Activated CD4-positive, alpha-beta T cell treated with anti-CD3 and anti-CD28 coated beads, Interleukin-2, amount 50 U/mL, for 24 hours (primary cell): ENCODE measurements around the gene RC3H2.
"Not testable (repeated sequence)": the region's sequence is repeated elsewhere in the genome, so short reads cannot be mapped to it uniquely, and the experiment has no call there.

Source experiments
- DNase-seq, 2 donors: peaks; one replicate each; pipeline ENCODE4 v3.0.0-alpha.2; 2020; ENCODE audit warnings: low read depth in 1 of 2, low spot score in 1 of 2

Gene RC3H2

DNA sequence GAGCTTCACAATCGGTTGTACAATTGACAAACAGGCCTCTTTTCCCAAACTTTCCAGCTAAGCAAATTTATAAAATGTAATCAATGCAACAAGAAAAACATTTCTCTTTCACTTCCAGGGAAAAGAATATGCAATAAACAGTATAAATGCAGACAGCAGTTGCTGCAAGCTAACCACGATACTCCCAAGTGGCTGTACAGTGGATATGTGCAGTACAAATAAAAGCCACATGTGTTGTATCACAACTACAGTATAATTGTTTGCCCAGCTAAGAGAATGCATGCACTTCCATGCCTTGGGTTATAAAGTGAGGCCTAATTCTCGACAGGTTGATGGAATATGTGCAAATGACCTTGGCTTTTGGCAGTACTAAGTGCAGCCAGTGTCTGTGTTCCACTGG, 60.0 kb downstream of the RC3H2 start:
- DNase-seq = no peak

DNA sequence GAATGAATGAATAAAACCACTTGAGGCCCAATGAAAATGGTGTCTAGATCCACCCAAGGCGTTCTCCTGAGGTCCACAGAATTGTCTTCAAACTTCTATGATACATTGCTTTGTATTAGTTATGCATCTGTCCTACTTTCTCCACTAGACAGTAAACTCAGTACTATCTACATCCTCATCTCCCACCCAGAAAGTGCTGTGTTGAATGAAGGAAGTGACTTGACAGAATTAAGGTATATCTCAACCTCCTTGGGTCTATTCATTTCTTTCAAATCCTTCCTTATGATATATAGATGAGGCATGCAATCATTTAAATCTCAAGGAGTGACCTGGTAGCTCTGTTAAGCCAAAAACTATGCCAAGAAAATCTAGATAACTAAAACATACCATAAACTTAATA, 61.0 kb downstream of the RC3H2 start:
- no peak for DNase-seq

DNA sequence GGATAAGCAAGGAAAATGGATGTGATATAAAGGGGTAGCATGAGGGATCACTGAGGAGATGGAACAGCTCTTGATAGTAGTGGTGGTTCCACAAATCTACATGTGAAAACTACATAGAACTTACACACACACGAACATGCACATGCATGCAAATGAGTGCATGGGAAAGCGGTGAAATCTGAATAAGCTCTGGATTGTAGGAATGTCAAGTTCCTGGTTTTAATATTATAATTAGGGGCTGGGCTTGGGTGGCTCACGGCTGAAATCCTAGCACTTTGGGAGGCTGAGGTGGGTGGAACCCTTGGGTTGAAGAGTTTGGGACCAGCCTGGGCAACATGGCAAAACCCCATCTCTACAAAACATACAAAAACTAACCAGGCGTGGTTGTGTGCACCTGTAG, 63.7 kb downstream of the RC3H2 start:
- DNase-seq = no peak

DNA sequence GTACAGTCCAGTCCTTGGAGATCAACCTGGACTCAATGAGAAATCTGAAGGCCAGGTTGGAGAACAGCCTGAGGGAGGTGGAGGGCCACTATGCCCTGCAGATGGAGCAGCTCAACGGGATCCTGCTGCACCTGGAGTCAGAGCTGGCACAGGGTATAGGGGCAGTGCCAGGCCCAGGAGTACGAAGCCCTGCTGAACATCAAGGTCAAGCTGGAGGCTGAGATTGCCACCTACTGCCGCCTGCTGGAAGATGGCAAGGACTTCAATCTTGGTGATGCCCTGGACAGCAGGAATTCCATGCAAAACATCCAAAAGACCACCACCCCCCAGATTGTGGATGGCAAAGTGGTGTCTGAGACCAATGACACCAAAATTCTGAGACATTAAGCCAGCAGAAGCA, 66.7 kb downstream of the RC3H2 start:
- DNase-seq = not testable (repeated sequence)

DNA sequence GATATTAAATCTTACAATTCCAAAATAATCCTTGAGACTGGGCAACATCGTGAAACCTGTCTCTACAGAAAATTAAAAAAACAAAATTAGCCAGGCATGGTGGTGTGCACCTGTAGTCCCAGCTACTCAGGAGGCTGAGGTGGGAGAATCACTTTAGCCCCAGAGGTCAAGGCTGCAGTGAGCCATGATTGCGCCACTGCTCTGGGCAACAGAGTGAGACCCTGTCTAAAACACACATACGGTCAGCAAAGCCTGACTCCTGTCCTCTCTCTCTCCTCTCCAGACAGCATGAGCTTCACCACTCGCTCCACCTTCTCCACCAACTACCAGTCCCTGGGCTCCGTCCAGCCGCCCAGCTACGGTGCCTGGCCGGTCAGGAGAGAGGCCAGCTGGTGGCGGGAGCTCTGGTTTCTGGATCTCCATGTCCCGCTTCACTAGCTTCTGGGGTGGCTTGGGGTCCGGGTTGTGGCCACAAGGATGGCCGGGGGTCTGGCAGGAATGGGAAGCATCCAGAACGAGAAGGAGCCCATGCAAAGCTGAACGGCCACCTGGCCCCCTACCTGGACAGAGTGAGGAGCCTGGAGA, 67.8 kb downstream of the RC3H2 start:
- DNase-seq = no peak

DNA sequence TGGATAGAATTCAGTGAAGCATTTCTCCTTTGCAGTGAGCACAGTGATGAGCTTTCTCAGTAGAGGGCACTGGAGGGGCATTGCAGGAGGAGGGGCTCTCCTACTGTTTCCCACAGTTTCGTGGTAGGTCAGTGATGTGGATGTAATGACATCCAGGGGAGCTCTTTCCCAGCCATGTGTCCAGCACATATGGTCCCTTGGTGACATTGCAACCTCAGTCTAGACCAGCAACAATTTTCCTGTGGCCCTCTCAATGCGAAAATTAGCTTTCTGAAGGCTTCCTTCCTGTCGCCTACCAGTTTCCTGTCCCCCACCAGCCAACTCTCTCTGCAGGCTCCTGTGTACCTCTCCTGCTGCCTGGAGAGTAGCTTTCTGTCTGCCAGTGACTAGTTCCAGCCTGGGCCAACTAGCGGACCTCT, 69.8 kb downstream of the RC3H2 start:
- no peak for DNase-seq

DNA sequence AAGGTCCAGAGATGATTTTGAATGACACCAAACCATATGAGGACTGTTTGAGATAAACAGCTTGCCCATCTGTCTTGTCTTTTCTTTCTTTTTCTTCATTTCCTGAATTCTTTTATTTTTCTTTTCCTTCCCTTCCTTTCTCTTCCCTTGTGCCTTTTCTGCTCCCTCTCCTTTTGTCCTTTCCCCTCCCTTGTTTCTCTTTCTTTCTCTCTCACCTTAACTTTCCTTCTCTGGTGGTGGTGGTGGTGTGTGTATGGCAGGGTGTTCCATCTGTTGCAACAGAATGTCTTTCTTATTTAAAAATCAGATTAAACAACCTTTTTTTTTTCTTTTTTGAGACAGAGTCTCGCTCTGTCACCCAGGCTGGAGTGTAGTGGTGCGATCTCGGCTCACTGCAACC, 73.0 kb downstream of the RC3H2 start:
- no peak for DNase-seq

DNA sequence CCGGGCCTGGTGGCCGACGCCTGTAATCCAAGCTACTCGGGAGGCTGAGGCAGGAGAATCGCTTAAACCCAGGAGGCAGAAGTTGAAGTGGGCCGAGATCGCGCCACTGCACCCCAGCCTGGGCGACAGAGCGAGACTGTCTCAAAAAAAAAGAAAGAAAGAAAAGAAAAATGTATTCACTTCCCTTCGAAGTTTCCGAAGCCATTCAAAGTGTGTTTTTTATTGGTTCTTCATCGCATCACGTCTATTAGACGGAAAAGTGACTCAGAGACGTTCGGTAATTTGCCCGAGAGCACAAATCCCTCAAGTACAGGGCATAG, 76.2 kb downstream of the RC3H2 start:
- DNase-seq = not testable (repeated sequence)

DNA sequence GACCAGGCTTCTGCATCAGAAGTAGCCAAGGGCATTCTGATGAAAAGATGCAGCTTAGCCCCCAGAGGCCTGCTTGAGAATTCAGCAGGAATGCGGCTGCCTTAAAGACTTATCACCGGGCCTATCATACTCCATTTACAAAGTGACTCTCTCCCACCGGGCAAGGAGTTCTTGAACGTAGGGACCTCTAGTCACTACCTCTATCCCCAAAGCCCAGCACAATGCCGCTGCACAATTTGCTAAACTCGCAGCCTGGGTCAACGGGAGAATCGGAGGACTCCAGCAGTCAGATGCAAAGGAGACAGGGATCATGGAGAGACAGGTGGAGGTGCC, 77.4 kb downstream of the RC3H2 start:
- no peak for DNase-seq

DNA sequence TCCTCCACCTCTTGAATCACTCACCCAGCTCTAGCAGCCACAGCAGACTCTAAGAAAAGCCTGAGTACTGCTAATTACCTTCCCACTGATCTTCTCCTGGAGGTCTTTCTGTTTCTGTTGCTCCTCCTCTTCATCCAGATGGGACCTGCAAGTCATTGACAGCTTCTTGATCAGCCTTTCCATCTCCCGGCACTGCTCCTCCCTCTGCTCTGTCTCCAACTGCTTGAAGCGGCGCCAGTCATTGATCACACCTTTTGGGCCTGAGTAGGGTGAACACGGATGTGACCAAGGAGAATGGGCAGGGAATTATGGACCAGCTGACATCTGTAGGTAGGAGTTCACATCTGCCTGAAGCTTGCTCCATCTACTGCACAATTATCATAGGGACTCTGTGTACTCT, 82.2 kb downstream of the RC3H2 start:
- no peak for DNase-seq

DNA sequence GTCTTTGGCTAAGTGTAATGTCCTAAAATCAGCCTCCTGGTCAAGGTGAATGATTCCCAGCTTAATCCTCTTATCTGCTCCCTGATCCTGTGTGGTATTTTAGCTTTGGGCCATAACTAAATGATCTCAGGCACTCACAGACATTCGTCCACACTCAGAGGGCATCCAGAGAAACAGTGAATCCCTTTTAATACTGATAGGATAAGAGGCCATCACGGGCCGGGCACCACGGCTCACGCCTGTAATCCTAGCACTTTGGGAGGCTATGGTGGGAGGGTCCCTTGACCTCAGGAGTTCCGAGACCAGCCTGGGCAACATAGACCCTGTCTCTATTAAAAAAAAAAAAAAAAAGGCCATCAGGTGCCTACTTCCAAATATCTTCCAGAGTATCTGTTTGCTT, 83.1 kb downstream of the RC3H2 start:
- DNase-seq = no peak

DNA sequence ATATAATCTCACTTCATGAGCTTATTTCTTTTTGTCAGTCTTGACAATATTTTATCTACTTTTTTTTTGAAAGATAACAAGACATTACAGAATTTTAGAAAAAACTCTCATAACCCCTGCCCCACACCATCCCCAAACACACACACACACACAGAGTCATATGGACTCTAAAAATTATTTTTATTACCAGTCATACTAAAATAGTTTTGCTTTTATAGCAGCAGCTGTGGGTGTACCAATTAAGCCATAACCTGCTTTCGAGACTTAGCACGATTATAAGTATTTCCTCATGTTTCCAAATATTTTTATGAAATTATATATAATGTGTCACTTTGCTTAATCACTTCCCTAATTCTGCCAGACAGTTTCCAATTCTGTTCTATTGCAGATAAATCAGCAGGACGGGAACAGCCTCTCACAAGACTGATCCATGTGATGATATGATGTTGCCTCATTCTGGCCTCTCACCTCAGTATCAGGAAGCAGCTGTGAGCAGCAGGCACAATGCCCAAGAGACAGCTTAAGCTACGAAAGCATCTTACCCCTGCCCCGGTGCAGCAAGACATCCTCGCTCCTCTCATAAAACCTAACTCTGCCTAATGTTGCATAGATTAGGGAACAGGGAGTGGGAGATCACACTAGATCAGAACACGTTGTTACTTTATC, 83.7 kb downstream of the RC3H2 start:
- no peak for DNase-seq

DNA sequence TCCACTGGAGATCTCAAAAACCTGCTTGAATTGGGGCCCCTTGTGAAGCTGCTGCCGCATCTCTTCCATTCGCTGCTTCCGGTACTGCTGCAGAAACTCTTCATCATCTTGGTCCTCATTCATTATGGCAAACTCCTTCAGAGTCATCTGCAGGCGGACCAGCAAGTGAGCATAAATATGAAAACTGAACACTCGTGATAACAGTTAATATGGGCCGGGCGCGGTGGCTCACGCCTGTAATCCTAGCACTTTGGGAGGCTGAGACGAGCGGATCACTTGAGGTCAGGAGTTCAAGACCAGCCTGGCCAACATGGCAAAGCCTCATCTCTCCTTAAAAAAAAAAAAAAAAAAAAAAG, 84.7 kb downstream of the RC3H2 start:
- no peak for DNase-seq

DNA sequence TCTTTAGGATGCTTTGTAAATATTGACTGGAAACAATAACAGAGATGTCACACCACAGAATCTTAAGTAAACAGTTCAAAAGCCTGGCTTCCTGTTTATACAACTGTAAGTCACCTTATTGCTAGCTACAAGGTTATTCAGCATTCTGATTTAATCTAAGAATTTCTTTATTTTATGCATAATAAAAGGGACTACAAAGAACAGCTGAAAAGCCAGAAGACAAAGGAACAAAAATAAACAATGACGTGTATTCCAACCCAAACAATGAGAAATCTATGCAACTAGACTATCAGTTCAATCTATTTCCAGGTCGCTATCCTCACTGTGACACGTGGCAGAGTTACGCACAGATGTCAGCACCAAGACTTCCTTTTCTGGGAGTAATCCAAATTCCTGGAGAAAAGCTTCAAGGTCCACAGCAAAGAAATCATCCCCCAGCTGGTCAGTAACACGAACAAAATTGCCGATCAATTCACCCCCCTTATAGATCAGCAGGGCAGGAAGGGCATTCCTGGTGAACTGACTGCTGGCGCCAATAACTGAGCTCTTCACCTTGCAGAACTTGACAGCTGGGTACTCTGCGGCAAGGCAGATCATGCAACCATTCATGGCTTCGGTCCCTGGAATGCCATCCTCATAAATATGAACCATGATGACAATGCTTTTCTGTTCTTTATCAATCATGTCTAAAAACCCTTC, 85.2 kb downstream of the RC3H2 start:
- DNase-seq = no peak

DNA sequence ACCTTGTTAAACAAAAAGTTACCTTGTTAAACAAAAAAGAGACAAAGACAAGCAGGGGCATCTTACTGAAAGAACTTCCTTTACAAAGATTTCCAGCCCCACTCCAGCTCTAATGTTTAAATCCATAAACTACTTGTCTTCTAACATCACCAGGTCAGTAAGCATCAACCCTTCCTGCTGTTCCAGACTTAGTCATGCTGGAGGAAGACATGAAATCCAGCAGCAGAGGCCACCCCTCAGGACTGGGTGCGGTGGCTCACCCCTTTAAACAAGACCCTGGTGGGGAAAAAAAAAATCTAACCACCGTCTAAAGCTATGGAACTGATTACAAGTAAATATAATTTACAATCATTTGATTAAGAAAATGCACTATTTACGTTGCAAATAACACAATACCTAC, 85.8 kb downstream of the RC3H2 start:
- DNase-seq = no peak

DNA sequence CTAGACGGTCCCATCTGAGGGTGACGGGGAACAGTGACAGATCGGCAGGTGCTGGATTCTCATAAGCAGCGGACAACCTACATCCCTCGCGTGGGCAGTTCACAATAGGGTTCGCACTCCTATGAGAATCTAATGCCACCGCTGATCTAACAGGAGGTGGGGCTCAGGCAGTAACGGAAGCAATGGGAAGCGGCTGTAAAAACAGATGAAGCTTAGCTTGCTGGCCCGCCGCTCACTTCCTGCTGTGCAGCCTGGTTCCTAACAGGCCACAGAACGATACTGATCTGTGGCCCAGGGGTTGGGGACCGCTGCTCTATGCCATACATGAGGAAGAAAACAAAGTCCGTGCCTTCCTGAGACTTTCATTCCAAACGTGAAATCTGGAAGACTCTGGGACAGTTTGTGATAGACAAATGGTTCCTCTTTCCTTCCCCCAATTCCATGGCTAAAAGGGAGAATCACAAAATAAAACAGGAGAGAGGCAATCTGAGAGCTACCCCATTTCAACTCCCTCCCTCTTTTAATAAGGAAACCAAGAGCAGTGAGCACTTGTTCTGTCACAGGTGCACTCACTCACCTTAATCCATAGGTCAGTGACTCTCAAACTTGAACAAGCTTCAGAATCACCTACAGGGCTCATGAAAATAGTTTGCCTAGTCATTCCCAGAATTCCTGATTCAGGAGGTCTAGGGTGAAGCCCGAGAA, 88.8 kb downstream of the RC3H2 start:
- peak in 1 of 2 donors; percentile 9 for DNase-seq

DNA sequence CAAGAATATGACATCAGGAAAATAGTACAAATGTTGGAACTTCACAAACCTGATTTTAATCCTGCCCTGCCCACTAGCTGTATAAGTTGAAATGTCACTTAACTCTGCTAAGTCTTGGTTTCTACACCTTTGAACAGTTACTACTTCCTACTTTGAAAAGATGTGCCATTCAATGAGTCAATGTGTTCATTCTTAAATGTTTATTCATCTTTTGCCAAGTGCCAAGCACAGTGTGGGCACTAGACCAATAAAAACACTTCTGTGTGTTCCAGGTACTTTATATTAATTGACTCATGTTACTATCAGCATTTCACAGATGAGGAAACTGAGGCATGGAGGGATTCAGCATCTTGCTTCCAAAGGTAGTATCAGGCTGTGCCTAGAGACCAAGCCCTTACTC, 89.6 kb downstream of the RC3H2 start:
- DNase-seq = no peak

DNA sequence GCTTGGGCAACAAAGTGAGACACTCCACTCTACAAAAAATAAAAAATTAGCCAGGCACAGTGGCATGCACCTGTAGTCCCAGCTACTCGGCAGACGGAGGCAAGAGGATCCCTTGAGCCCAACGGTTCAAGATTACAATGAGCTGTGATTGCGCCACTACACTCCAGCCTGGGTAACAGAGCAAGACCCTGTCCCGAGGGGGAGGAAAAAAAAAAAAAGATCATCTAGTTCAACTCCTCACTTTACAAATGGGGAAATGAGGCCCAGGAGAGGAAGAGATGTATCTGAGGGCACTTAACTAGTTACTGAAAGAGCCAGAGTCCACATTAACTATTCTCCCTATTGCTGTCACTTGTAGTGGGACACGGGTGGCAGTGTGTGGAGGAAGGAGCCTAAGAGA, 90.6 kb downstream of the RC3H2 start:
- DNase-seq = no peak

DNA sequence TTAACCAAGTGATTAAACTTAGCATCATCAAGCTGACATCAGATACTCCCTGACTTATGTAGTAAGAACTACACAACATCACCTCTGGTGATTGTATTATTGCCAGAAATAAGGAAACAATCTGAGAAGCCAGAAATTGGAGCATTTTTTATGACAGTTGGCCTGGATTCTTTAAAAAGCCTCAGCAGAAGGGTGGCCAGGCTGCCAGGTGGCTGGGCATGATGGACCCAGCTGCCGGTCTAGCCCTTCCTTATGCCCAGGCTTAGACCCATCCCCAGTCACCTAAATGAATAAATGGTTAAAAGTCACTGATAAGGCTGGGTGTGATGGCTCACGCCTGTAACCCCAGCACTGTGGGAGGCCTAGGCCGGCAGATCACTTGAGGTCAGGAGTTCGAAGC, 92.4 kb downstream of the RC3H2 start:
- no peak for DNase-seq

DNA sequence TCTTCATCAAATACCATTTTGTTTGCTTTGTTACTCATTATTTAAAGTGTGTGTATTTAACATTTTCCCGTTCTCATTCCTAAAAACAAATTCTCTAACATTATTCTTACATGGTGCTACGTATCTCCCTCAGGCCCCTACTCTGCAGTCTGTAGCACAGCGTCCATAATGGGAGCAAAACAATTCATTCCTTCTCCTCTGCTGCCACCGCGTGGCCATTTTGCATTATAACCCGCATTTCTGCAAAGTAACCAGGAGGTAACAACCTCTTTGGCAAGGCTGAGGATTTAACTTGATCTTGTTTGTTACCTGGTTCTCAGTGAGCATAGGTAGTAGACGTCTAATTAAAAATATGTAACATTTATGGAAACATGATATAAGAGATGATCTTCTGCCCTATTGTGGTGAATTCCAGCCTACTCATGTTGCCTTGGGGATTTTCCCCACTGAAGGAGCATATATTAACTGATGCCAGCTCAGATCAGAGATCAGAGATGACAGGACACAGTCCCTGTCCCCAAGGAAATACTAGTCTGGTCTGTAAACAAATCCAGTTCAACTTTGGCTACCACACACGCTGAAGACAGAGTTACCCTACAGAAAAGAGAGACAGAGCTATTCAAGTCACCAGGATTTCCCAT, 94.7 kb downstream of the RC3H2 start:
- DNase-seq = peak; percentile 65 to 66

DNA sequence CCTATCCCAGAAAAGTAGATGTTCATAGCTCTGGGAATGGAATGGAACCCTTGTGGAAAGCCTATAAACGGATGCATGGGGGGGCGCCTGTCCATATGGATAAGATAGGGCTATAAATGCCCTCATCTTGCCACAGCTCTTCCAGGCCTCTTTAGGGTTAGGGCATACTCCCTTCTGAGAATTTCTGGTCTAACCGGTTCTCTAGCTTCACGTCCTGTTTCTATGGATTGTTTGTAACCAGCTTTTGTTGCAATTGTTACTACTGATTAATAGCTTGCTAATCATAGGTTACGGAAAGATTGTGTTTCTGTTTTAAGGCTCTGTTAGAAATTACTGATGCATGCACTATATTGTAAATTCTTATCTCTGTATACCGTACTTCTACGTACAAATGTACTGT, 95.9 kb downstream of the RC3H2 start:
- DNase-seq = not testable (repeated sequence)

DNA sequence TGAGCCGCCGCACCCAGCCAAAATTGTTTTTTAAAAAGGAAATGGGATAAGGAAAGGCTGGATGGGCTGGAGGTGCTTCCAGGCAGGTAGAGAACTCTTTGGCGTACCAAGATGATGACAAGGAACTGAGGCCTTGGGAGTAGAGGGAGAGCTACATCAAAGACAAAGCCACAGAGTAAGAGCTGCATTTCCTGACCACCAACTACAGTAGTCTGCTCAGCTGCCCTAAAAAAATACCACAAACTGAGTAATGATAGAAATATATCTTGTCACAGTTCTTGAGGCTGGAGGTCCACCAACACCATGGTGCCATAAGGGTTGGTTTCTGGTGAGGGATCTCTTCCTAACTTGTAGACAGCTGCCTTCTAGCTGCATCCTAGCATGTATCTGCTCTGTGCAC, 97.0 kb downstream of the RC3H2 start:
- no peak for DNase-seq
